Measurements from ENCODE around the gene C1orf56. TPM values are rescaled to one million over a fixed set of nuclear protein-coding genes. Genes with fewer than 3 reads are reported as not detected.
"Not testable (repeated sequence)": the region's sequence is repeated elsewhere in the genome, so short reads cannot be mapped to it uniquely, and the experiment has no call there.

C1orf56 gene
- polyA plus RNA-seq, 1 donor from 2014 or later = 0.87 TPM

- Histone ChIP-seq H3K79me2 (replicated peaks; ENCODE audit: insufficient read depth, low read length) (no peaks in the 10 kb centered on the region), H3K9me3 (ENCODE audit: low read length) (no peaks in the 10 kb centered on the region), H2AFZ (ENCODE audit: low read depth, low read length) (no peak overlapping the region), H3K27me3 (ENCODE audit: insufficient read depth, low read depth, low read length) (no peaks in the 10 kb centered on the region), H3K9ac (ENCODE audit: low read length) (no peak overlapping the region), H3K9me2 (ENCODE audit: insufficient read depth, low read length) (no peaks in the 10 kb centered on the region), H3K27ac (ENCODE audit: low read length) (no peak overlapping the region), H3F3A (ENCODE audit: insufficient read depth, low read length, poor library complexity, severe bottlenecking) (no peaks in the 10 kb centered on the region), H3K4me2 (ENCODE audit: low read length) (no peak overlapping the region), H3K4me3 (ENCODE audit: low read length) (no peak overlapping the region), H3K36me3 (ENCODE audit: insufficient read depth, low read length) (no peaks in the 10 kb centered on the region), H4K20me1 (ENCODE audit: insufficient read depth) (no peaks in the 10 kb centered on the region)
- no peak for TF ChIP-seq SMC3 (conservative IDR thresholded peaks at IDR 0.05; ENCODE audit: poor library complexity)
- TF ChIP-seq EP300 (conservative IDR thresholded peaks at IDR 0.05; ENCODE audit: poor library complexity, severe bottlenecking) = no peak
- TF ChIP-seq, protein P1, sequence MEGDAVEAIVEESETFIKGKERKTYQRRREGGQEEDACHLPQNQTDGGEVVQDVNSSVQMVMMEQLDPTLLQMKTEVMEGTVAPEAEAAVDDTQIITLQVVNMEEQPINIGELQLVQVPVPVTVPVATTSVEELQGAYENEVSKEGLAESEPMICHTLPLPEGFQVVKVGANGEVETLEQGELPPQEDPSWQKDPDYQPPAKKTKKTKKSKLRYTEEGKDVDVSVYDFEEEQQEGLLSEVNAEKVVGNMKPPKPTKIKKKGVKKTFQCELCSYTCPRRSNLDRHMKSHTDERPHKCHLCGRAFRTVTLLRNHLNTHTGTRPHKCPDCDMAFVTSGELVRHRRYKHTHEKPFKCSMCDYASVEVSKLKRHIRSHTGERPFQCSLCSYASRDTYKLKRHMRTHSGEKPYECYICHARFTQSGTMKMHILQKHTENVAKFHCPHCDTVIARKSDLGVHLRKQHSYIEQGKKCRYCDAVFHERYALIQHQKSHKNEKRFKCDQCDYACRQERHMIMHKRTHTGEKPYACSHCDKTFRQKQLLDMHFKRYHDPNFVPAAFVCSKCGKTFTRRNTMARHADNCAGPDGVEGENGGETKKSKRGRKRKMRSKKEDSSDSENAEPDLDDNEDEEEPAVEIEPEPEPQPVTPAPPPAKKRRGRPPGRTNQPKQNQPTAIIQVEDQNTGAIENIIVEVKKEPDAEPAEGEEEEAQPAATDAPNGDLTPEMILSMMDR (IDR thresholded peaks at IDR 0.05; ENCODE audit: poor library complexity, severe bottlenecking) = no peak
- no peak for TF ChIP-seq EZH2 (IDR thresholded peaks at IDR 0.05; ENCODE audit: borderline replicate concordance, insufficient read depth, low read length, poor library complexity, severe bottlenecking)
- TF ChIP-seq MXI1 (conservative IDR thresholded peaks at IDR 0.05; ENCODE audit: poor library complexity, severe bottlenecking) = no peak
- TF ChIP-seq REST (IDR thresholded peaks at IDR 0.05; ENCODE audit: borderline replicate concordance) = no peak
- no peak for TF ChIP-seq RAD21 (conservative IDR thresholded peaks at IDR 0.05)
- no peak for TF ChIP-seq TAF1 (IDR thresholded peaks at IDR 0.05; ENCODE audit: low read depth)
- TF ChIP-seq POLR2AphosphoS5 (IDR thresholded peaks at IDR 0.05) = no peak
Observed at GRCh38 chr1:151085953-151086559, 38.5 kb downstream of the C1orf56 start.

DNA sequence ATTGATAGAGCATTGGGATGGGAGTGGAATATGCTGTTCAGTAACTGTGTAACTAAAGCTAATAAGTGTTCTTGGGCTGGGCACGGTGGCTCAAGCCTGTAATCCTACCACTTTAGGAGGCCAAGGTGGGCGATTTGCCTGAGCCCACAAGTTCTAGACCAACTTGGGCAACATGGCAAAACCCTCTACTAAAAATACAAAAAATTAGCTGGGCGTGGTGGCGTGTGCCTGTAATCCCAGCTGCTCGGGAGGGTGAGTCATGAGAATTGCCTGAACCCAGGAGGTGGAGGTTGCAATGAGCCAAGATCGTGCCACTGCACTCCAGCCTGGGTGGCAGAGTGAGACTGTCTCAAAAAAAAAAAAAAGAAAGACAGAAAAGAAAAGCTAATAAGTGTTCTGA is 49.9 kb downstream of the C1orf56 start:
- not testable (repeated sequence) for H3K4me2 ChIP-seq (ENCODE audit: low read length)

DNA sequence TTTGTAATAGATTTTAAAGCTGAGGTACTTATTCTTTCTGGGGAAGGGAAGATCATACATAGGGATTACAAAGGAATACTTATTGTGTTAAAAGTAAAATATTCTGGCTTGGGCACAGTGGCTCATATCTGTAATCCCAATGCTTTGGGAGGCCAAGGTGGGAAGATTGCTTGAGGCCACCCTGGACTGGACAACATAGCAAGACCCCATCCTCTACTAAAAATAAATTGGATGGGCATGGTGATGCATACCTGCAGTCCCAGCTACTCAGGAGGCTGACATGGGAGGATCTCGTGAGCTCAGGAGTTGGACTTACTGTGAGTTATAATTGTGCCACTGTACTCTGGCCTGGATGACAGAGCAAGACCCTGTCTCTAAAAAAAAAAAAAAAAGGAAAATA is 50.6 kb downstream of the C1orf56 start:
- Histone ChIP-seq H3K9me3 (ENCODE audit: low read length) (no peaks in the 10 kb centered on the region), H2AFZ (ENCODE audit: low read depth, low read length) (no peak overlapping the region), H3K27ac (ENCODE audit: low read length) (no peak overlapping the region), H3K9me2 (ENCODE audit: insufficient read depth, low read length) (no peaks in the 10 kb centered on the region), H3K4me3 (ENCODE audit: low read length) (no peak overlapping the region), H3K9ac (ENCODE audit: low read length) (no peak overlapping the region), H4K20me1 (ENCODE audit: insufficient read depth) (no peaks in the 10 kb centered on the region), H3K4me2 (ENCODE audit: low read length) (no peak overlapping the region), H3F3A (ENCODE audit: insufficient read depth, low read length, poor library complexity, severe bottlenecking) (no peaks in the 10 kb centered on the region), H3K79me2 (replicated peaks; ENCODE audit: insufficient read depth, low read length) (no peaks in the 10 kb centered on the region), H3K36me3 (ENCODE audit: insufficient read depth, low read length) (no peaks in the 10 kb centered on the region), H3K27me3 (ENCODE audit: insufficient read depth, low read depth, low read length) (no peaks in the 10 kb centered on the region)
- no peak for TF ChIP-seq REST (IDR thresholded peaks at IDR 0.05; ENCODE audit: borderline replicate concordance)
- no peak for TF ChIP-seq RAD21 (conservative IDR thresholded peaks at IDR 0.05)
- TF ChIP-seq EP300 (conservative IDR thresholded peaks at IDR 0.05; ENCODE audit: poor library complexity, severe bottlenecking) = no peak
- no peak for TF ChIP-seq POLR2AphosphoS5 (IDR thresholded peaks at IDR 0.05)

More for the DNA sequence above, 49.9 kb downstream of the C1orf56 start:
- H3K4me3 ChIP-seq (ENCODE audit: low read length); H3K27ac ChIP-seq (ENCODE audit: low read length); H3K9me2 ChIP-seq (ENCODE audit: insufficient read depth, low read length); H3K9me3 ChIP-seq (ENCODE audit: low read length); H4K20me1 ChIP-seq (ENCODE audit: insufficient read depth); H3K79me2 ChIP-seq (replicated peaks; ENCODE audit: insufficient read depth, low read length); H3K27me3 ChIP-seq (ENCODE audit: insufficient read depth, low read depth, low read length); H2AFZ ChIP-seq (ENCODE audit: low read depth, low read length); H3K36me3 ChIP-seq (ENCODE audit: insufficient read depth, low read length); H3K9ac ChIP-seq (ENCODE audit: low read length); H3F3A ChIP-seq (ENCODE audit: insufficient read depth, low read length, poor library complexity, severe bottlenecking): not testable (repeated sequence)
